Calu3 (cell line): Measurements from ENCODE around the gene TTC21A. TPM values are rescaled to one million over a fixed set of nuclear protein-coding genes. Genes with fewer than 3 reads are reported as not detected.

ENCODE experiments used
- BruUV-seq: library from RNA; stranded (reverse); fragments of 400-500 nt; replicated peaks from 2 replicates; lab custom pipeline; 2021; lab: Mats Ljungman, UMichigan
- CTCF ChIA-PET: fragments of 300-600 bp; sonication (Branson Sonifier 250); formaldehyde crosslinking; loops from one replicate; lab custom pipeline; 2022; ENCODE audit warnings: antibody characterized with exemption; lab: Charles Lee
- DNase-seq: peaks from one replicate; pipeline ENCODE4 v3.0.0; 2022
- H3K27ac Mint-ChIP-seq: one replicate; pipeline ENCODE4 v1.8.0; 2022; ENCODE audit warnings: mixed read lengths; ENCODE audit not compliant: unreplicated experiment
- H3K27me3 Mint-ChIP-seq: one replicate; pipeline ENCODE4 v1.8.0; 2022; ENCODE audit warnings: mixed read lengths; ENCODE audit not compliant: unreplicated experiment
- H3K36me3 Mint-ChIP-seq: one replicate; pipeline ENCODE4 v1.8.0; 2022; ENCODE audit warnings: mild to moderate bottlenecking, moderate library complexity, mixed read lengths; ENCODE audit not compliant: insufficient read depth, unreplicated experiment
- H3K4me1 Mint-ChIP-seq: one replicate; pipeline ENCODE4 v1.8.0; 2022; ENCODE audit warnings: mild to moderate bottlenecking, low read depth, mixed read lengths; ENCODE audit not compliant: unreplicated experiment
- H3K4me3 Mint-ChIP-seq: one replicate; pipeline ENCODE4 v1.8.0; 2022; ENCODE audit warnings: mild to moderate bottlenecking, low read depth, moderate library complexity, mixed read lengths; ENCODE audit not compliant: unreplicated experiment
- H3K9me3 Mint-ChIP-seq: one replicate; pipeline ENCODE4 v1.8.0; 2022; ENCODE audit warnings: low read depth, mixed read lengths; ENCODE audit not compliant: unreplicated experiment
- CTCF ChIP-seq: fragments of 200-600 bp; IDR thresholded peaks from one replicate; pipeline ENCODE4 v1.8.0; 2022; ENCODE audit warnings: antibody characterized with exemption; ENCODE audit not compliant: unreplicated experiment
- intact Hi-C: fragments of 100-400 bp; cut with micrococcal nuclease; formaldehyde crosslinking; loops from one replicate; pipeline ENCODE4 v1.10.0; 2022; ENCODE audit not compliant: unreplicated experiment
- total RNA-seq: library from RNA; stranded (reverse); gene quantifications from 2 replicates; pipeline ENCODE4 v1.2.3, GENCODE V29; 2022

TTC21A gene
- total RNA-seq, 1 experiment from 2014 or later: 8.1 TPM

GRCh38 chr3:39118079-39118478, 10.6 kb downstream of the TTC21A start:
- CTCF ChIA-PET: no interaction called here
- H3K4me3 Mint-ChIP-seq: no peak overlapping the region

GRCh38 chr3:39118931-39119660, 11.6 kb downstream of the TTC21A start:
- Mint-ChIP-seq H3K4me3 (no peak overlapping the region), H3K27me3 (no peaks in the 10 kb centered on the region), H3K36me3 (no peaks in the 10 kb centered on the region), H3K4me1 (no peaks in the 10 kb centered on the region), H3K27ac (no peak overlapping the region), H3K9me3 (no peaks in the 10 kb centered on the region)
- no peak for TF ChIP-seq CTCF
- no peak for DNase-seq
- CTCF ChIA-PET: interaction anchor here (0.6 to 0.7 kb wide), 2 partner anchors 149 to 226 kb away, joined by 3 read pairs; no protein-coding TSS in a partner anchor
- BruUV-seq: no TSS peak
- intact Hi-C loops: no loop called here

More at GRCh38 chr3:39118079-39118478, 10.6 kb downstream of the TTC21A start:
- no peaks in the 10 kb centered on the region for H3K27me3 Mint-ChIP-seq
- no peaks in the 10 kb centered on the region for H3K4me1 Mint-ChIP-seq
- DNase-seq: no peak
- TF ChIP-seq CTCF: no peak
- no TSS peak for BruUV-seq
- H3K9me3 Mint-ChIP-seq: no peaks in the 10 kb centered on the region
- no peaks in the 10 kb centered on the region for H3K36me3 Mint-ChIP-seq
- no peak overlapping the region for H3K27ac Mint-ChIP-seq
- intact Hi-C loops: no loop called here

GRCh38 chr3:39121621-39122020, 14.1 kb downstream of the TTC21A start:
- no peak for DNase-seq
- CTCF ChIA-PET: no interaction called here
- Mint-ChIP-seq H3K4me3 (no peak overlapping the region), H3K36me3 (peaks cover 6% of the 10 kb centered on the region), H3K27me3 (no peaks in the 10 kb centered on the region), H3K4me1 (peaks cover 19% of the 10 kb centered on the region), H3K9me3 (no peaks in the 10 kb centered on the region), H3K27ac (no peak overlapping the region)
- intact Hi-C loops: no loop called here
- TF ChIP-seq CTCF: no peak
- BruUV-seq: no TSS peak

- no peaks in the 10 kb centered on the region for H3K27me3 Mint-ChIP-seq
- no peak for TF ChIP-seq CTCF
- H3K36me3 Mint-ChIP-seq: peaks cover 6% of the 10 kb centered on the region
- no peak for DNase-seq
- no peak overlapping the region for H3K27ac Mint-ChIP-seq
- H3K4me1 Mint-ChIP-seq: peaks cover 24% of the 10 kb centered on the region
- CTCF ChIA-PET: interaction anchor here (0.7 kb wide), 1 partner anchor 63 kb away, joined by 3 read pairs; no protein-coding TSS in a partner anchor
- no peak overlapping the region for H3K4me3 Mint-ChIP-seq
- no TSS peak for BruUV-seq
- H3K9me3 Mint-ChIP-seq: no peaks in the 10 kb centered on the region
- intact Hi-C loops: no loop called here
Observed at GRCh38 chr3:39122813-39123212, 15.3 kb downstream of the TTC21A start.
